Stimulated activated CD8-positive, alpha-beta memory T cell treated with anti-CD3 and anti-CD28 coated beads, Interleukin-12 subunit alpha, Interleukin-12 subunit beta, amount 100 ng/mL, for 24 hours (primary cell): ENCODE results near the gene MOGAT3.

Experiments
- DNase-seq: peaks from one replicate; pipeline ENCODE4 v3.0.0-alpha.2; 2020; ENCODE audit errors: extremely low read depth

The MOGAT3 gene

GRCh38 chr7:101233907-101234547 lies 33.2 kb upstream of the MOGAT3 start:
- DNase-seq, result no peak

DNA sequence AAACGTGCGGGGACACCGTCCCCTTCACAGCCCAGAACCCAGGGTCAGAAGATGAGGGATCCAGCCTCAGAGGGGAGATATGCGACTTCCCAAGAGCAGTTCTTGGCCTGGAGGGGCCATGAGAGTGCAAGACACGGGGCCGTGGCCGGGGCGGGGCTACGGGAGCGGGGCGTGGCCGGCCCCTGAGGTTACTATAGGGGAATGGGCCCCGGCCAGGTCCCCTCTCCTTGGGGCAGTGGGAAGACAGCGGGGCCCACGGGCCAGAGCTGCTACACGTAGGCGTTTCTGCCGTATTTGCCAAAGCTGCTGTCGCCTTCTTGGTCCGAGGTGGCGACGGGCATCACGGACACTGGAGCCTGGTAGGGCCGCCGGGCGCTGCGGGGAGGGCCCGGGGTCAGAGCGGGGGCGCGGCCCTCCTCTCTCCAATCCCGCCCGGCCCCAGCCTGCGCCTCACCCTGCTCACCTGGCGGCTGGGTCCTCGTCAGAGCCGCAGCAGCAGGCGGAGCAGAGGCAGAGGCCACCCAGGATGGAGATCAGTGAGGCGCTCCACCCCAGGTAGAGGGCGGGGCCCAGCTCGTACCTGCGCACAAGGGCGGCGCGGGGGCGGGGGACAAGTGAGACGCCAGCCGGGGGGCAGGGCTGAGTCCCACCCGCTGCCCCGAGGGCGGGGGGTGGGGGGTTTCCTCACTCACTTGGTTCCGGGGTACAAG lies 31.5 kb upstream of the MOGAT3 start:
- DNase-seq, result no peak

DNA sequence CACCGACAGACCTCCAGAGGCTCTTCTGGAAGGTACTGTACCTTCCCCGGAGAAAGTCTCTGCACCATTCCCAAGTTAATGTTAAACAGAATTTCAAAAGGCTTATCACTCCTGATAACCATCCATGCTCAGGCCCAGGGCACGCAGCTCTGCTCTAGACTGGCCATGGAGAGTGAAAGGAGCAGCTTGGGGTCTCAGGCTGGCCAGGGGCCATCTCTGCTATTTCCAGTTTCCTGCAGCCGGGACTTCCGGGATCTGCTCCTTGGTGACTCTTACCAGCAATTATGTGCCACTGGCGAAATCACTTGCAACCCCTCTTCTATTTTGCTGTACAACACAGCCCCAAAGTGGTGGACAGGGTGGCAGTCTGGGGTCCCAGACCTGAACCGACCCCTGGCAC lies 30.8 kb upstream of the MOGAT3 start:
- DNase-seq, result no peak

- no peak for DNase-seq
Observed at GRCh38 chr7:101226721-101227120, 25.9 kb upstream of the MOGAT3 start.

DNA sequence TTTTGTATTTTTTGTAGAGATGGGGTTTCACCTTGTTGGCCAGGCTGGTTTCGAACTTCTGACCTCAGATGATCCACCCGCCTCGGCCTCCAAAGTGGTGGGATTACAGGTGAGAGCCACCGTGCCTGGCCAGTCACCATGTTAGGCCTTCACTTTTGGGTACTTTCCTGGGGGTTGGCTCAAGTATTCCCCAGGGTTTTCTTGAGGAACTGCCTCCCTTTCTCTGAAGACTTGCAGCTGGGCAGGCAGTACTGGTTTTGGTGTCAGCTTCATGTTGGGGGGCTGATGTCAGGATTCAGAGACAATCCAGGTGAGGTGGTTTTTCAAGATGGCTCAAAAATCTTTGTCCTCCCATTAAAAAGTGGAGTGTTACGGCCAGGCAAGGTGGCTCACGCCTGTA lies 24.8 kb upstream of the MOGAT3 start:
- DNase-seq, result no peak

DNA sequence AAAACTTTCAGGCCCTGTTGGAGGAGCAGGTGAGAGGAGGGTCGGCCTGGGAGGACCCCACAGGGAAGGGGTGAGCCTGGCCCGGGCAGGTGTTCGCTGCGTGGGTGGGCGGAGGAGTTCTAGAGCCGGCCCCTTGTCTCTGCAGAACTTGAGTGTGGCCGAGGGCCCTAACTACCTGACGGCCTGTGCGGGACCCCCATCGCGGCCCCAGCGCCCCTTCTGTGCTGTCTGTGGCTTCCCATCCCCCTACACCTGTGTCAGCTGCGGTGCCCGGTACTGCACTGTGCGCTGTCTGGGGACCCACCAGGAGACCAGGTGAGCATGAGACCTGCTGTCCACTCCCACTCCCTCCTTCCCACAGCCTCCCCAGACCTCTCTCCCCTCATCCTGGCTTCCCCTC lies 22.7 kb upstream of the MOGAT3 start:
- no peak for DNase-seq

GRCh38 chr7:101222275-101222830 lies 21.5 kb upstream of the MOGAT3 start:
- no peak for DNase-seq

GRCh38 chr7:101220295-101220694 lies 19.5 kb upstream of the MOGAT3 start:
- DNase-seq, result no peak

DNA sequence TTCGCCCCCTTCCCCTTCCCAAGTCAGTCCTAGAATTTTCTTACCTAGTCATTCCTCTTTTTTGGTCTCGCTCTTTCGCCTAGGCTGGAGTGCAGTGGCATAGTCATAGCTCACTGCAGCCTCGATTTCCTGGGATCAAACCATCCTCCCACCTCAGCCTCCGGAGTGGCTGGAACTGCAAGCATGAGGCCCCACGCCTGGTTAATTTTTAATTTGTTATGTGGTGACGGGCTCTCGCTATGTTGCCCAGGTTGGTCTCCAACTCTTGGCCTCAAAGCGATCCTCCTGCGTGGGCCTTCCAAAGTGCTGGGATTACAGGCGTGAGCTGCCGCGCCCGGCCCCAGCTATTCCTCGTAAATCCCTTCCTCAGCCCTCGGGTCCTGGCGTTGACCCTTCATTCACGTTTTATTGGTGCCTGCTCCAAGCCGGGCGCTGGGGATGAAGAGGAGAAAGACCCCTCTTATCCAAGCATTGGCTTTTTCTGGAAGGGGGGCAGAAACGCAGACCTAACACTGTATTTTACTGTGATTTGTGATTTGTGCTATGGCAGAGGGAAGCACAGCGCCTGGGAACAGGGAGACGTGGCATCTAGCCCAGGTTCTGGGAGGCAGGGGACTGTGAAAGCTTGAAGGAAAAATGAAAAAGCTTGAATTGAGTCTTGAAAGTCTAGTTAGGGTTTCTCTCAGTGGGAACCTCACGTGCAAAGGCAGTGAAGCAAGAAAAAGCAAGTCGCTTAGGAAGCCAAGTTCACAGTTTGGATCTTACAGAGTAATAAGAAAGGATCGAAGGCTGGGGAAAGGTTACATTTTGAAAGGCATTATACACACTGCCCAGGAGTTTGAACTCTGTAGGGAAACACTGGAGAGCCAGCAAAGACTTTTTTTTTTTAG lies 17.6 kb upstream of the MOGAT3 start:
- no peak for DNase-seq

DNA sequence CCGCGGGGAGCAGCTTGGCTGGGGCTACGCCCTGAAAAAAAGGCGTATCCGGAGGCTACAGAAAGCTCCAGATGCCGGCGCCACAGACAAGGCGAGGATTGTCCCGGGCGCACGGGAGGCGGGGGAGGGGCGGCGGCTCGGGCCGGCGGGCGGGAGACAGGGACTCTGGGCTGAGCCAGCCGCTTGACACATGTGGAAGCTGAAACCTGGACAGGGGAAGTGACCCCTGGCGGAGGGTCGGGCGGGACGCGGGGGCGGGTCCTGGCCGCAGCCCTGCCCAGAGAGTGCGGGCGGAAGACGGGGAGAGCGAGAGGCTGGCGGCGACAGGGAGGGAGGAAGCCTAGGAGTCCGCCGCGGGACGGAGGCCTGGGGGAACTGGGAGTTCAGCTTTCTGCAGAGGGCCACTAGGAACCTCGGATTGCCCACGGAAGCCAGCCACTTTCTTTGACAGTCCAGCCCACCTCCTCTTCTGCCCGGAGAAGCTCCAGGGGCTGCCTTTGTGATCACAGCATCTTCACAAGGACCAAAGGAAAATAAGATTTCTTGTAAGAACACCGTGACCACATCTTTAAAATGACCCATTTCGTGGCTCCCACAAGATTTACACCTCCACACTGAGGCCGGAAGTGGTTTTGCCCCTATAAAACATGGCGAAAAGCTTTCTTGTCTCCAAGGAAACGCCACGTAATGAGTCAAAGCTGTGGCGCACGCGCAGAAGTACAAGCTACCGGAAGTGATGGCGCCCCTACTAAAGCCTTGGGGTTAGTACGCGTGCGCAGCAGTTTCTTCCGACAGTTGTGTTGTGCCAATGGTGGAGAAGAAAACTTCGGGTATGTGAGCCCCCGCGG lies 16.8 kb upstream of the MOGAT3 start, which contains the start of the genes PLOD3 and ZNHIT1:
Gene PLOD3, minus strand, starts transcription at position 194 of the 848 bp plus-strand sequence. CDS start 307 bp downstream, outside the sequence.
Gene ZNHIT1, plus strand, starts transcription at position 778 of the 848 bp plus-strand sequence. Its CDS starts 31 bp downstream, at position 809.
- peak; percentile 85 for DNase-seq

DNA sequence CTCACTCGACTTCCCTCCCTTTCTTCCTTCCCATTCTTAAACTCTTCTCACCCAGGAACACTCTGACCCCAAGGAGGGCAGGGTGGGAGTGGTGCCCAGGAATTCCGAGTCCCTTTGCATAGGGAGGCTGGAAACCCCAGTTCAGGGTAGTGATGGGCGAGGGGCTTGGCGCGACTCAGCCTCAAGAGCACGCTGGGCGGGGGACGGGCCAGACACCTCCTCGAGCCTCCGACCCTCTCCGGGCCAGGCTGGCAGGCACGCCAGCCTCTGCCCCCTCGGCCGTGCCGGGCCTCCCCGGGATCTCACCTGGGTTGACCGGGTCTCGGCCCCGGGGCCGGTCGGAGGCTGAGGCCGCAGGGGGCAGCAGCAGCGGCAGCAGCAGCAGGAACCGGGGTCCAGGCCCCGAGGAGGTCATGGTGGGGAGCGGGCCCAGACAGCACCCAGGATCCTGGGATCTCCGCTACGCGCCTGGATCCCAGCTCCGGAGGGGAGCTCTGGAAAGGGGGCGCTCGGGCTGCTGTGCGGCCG lies 16.1 kb upstream of the MOGAT3 start:
- DNase-seq, result no peak

- no peak for DNase-seq
Observed at GRCh38 chr7:101216001-101216859, 15.4 kb upstream of the MOGAT3 start.

DNA sequence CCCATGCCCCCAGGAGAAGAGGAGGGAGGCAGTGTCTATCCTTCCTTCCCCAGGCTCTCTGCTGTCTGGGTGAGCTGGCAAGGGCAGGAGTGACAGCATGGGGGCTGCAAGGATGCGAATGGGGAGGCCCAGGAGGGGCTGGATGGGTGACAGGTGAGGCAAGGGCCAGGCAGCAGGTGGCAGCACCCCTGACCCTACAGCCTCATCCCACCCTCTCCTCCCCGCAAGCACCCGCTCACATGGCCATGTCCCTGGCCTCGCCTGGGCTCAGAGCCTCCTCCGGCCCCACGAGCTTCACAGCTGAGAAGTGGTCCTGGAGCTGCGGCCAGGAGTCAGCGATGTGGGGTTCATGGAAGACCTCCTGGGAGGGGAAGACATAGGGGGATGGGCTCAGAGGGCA lies 11.2 kb upstream of the MOGAT3 start:
- DNase-seq, result no peak

GRCh38 chr7:101211501-101211900 lies 10.7 kb upstream of the MOGAT3 start:
- DNase-seq, result no peak

DNA sequence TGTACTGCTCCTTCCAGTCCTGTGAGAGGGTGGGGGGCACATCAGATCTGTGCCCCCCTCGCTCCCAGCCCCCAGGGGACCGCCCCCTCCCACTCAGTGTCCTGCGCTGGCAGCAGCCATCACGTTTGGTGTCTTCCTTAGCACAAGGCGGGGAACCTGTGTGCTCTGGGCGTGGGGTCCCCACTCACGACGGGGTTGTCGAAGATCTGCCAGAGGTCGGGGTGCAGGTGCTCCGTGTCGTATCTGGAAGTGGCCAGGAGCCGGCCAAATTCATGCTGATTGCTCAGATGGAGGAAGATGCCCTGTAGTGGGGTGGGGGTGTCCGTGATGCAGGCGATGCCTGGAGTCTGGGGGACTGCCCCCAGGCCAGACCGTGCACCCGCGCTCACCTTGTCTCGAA lies 9.3 kb upstream of the MOGAT3 start:
- no peak for DNase-seq

DNA sequence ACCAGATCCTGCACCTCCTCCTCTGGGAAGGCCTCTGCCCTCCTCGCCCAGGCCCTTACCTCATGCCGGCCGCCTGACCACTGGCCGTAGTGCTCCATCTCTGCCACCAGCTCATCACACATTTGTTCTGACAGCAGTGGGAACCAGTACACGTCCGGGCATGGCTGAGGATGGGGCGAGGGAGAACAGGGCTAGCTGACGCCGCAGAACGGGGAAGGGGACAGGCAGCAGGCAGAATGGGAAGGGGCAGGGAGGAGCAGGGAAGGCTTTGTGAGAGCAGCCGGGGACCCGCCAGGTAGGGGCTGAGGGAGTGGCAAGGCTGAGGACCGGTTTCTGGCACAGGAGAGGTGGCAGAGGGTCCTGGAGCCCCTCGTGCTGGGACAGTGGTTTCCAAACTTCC lies 8.0 kb upstream of the MOGAT3 start:
- DNase-seq, result no peak

GRCh38 chr7:101207459-101207858 lies 6.6 kb upstream of the MOGAT3 start:
- DNase-seq, result no peak

DNA sequence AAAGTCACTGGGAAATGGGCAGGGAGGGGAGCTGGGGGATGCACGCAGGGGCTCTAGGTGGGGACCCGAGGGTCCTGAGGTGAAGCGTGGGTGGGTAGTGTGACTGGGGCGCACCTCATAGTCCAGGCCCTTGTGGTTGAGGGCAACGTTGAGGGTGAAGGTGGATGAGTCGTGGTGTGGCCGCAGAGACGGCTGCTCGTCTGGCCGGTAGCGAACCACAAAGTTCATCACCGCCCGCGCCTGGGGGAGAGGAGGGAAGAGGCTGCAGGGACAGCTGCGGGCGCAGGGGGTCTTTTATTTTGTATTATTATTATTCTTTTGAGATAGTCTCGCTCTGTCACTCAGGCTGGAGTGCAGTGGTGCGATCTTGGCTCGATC lies 5.8 kb upstream of the MOGAT3 start:
- no peak for DNase-seq

GRCh38 chr7:101205901-101206664 lies 5.2 kb upstream of the MOGAT3 start:
- no peak for DNase-seq
